RPMI8226 (cell line): ENCODE results near the gene BBX.
A peak's percentile ranks its signal among the peaks of the same experiment; 100 is the strongest.

ENCODE experiments used
- DNase-seq: peaks from one replicate; pipeline ENCODE4 v3.0.0-alpha.2; 2015

BBX gene

GRCh38 chr3:107756649-107757048, 233.9 kb downstream of the BBX start:
- no peak for DNase-seq

GRCh38 chr3:107757140-107757539, 234.4 kb downstream of the BBX start:
- no peak for DNase-seq

DNA sequence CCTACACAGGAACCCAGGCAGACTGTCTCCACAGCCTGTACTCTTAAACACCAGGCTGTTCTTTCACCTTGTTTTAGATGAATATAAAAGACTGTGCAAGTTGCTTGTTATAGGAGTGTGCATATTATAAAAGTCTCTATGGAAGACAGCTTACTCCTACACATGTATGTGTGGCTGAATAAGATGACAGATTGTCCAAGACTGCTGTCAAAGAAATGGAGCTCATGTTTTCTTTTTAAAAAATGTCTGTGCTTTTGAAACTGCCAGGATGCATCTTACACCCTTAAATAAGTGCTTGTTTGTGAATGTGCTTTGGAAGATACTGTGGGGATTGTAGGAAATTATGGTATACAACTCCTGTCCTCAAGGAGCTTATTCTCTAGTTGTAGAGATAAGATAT, 237.4 kb downstream of the BBX start:
- no peak for DNase-seq

GRCh38 chr3:107761391-107761790, 238.6 kb downstream of the BBX start:
- no peak for DNase-seq

DNA sequence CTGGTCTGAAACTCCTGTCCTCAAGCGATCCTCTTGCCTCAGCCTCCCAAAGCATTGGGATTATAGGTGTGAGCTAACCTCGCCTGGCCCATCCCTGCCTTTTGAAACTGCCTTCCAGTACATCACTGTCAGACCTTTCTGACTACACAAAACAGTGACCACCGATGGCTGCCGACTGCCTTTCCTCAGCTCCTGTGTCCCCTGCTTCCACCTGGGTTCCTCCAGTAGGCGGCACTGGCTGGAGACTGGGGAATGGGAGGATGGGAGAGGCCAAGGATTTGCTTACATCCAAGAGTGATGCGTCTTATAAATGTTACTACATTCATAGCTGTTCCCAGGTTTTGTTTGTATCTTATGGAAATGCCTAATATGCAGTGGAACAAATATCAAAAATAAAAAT, 242.8 kb downstream of the BBX start:
- no peak for DNase-seq

- DNase-seq: no peak
Observed at GRCh38 chr3:107767897-107768605, 245.3 kb downstream of the BBX start.

DNA sequence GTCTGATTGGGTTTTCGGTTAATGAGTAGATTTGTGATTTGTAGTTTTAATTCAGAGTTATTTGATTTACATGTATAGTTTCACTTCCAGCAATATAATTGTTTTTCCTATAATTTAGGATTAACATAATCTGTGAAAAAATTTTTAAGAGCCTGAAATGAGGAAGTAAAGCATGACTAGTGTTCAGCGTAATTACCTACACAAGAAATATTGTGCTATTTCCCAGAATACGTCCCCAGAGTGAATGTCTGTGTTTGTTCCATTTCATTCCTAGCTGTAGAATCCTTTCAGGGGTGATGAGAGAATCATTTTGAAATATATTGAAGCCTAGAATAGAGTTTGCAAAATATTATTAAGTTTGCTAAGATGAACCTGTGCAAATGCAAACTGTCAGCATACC, 247.1 kb downstream of the BBX start:
- no peak for DNase-seq

DNA sequence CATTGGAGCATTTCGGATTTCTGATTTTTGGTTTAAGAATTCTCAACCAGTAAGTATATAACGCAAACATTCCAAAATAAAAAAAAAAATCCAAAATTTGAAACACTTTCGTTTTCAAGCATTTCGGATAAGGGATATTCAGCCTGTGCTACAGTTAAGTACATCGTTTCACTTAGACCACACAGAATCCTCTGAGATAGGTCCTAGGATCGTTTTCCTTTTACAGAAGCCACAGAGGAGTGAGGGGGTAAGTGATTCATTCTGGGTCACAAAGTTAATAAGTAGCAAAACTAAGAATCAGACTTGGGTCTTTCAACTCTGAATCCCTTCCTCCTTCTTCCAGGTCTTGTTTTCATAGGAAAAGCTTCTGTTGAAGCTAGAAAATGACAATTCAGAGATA, 249.3 kb downstream of the BBX start:
- DNase-seq: no peak

DNA sequence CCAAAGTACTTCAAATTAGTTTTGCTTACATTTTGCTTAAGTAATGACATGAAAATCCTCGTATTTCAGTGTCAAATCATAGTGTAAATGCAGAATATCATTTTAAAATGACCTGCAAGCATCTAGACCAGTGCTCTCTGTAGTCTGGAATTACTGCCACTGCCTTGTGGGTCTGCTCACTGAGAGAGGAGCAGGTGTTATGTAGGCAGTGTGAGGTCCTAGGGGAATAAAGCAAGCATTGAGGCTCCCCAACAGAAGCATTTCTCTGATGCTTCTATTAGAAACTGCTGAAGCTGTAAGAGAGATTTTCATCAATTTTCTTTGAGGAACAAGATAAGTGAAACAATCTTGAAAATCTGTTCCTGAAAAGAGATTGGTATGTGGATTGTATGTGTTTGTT, 253.2 kb downstream of the BBX start:
- no peak for DNase-seq

- DNase-seq: no peak
Observed at GRCh38 chr3:107781253-107781652, 258.5 kb downstream of the BBX start.

DNA sequence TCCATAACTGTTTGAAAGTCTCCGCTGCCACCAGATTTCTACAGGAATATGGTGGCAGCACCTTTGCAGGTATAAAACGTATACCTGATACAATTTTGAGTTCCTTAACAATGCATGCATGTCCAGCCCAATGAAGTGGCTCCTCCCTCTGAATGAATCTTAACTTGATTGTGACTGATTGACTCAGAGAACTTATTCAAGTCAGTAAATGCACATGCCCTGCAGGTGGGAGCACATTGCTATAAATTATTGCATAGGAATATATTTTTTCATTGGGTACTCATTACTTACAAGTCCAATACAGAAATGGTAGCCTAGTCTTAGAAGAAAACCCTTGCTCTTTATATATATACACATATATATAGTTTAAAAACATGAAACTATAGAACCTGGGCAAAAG, 259.3 kb downstream of the BBX start:
- no peak for DNase-seq

GRCh38 chr3:107790612-107791011, 267.9 kb downstream of the BBX start:
- no peak for DNase-seq

DNA sequence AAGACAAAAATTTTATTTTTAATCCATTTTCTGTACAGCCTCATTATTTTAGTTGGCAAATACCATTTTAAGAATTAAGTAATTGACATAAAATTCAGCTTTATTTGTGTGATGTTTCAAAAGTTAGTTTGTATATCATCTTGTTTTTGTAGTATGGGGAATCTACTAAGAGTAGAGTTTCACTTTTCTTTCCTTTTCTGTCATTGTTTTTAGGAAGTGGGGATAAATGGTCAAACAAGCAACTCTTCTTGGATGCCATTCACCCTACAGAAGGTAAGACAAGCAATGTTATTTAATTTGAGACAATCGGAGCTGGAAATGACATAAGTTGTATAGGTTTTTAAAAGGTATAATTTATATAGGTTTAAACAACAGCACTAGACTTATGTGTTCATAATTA, 268.3 kb downstream of the BBX start:
- DNase-seq: no peak

- no peak for DNase-seq
Observed at GRCh38 chr3:107791450-107791849, 268.7 kb downstream of the BBX start.

GRCh38 chr3:107794664-107795443, 272.1 kb downstream of the BBX start:
- no peak for DNase-seq

GRCh38 chr3:107795514-107796094, 272.8 kb downstream of the BBX start:
- DNase-seq: no peak

DNA sequence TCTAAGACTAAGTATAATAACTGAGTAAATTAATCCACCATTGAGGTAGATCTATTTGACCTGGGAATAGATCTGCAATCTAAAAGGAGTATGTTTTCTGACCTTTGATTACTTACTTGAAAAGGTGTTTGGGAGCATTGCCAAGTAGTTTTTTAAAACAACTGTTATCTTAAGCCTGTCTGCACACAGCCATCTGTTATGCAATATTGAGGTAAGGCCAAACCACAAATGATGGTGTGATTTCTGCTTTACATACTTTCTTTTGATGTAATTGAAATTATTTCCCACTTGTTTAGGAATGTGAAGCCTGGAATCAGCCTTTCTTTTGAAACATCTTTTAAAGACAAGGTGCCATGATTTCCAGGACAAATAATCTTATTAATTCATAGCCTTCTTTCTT, 274.0 kb downstream of the BBX start:
- peak; percentile 24 for DNase-seq

- no peak for DNase-seq
Observed at GRCh38 chr3:107797586-107797985, 274.8 kb downstream of the BBX start.

GRCh38 chr3:107798381-107798780, 275.6 kb downstream of the BBX start:
- DNase-seq: no peak

DNA sequence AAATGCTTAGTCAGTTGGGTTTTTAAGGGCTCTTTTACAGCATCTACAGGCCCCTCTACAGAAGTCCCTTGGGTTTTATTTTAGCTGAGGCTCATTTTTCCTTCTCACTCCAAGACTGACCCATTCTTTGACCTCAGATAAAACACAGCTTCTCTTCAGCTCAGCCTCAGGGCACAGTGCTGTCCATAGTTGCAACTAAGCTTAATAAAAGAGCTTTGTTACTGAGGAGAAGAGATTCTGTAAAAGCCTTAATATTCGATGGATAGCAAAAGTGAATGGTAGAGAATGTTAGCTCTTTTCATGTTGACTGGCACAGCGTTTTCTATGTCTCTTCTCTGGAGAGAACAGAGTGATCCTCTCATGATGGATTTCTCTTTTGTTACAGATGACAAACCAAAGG, 277.9 kb downstream of the BBX start:
- no peak for DNase-seq

DNA sequence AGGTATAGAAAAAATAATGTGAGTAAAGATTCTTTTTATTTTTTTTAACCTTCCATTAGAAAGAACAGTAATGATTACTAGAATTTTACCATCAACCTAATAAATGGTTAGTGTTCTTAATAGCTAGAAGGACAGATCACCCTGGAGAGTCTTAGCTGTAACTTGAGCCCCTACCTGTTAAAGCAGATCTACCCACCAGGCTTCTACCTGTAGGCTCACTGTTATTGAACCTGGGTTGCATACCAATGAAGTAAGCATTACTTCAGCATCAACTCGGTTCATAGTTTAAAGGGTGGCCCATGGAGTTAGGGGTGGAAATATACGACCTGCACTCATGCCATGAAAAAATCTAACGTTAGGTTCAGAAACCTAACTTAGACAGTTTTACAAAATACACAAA, 280.4 kb downstream of the BBX start:
- no peak for DNase-seq

DNA sequence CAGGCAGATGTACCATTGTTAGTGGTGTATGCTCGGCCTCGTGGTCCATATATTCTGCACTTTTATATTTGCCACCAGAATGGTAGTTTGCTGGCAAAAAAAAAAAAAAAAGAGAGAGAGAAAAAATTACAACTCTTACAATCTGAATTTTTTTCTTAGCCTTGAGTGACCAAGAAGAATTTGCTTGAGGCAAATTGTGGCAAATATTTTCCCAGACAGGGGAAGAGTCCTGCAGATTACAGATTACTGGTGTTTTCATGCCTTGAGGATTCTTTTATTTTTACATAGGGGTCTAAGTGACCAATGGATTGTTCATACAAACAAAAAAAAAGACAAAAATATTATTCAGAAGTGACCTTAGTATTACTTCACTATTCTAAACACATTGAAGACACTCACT, 283.3 kb downstream of the BBX start:
- no peak for DNase-seq

DNA sequence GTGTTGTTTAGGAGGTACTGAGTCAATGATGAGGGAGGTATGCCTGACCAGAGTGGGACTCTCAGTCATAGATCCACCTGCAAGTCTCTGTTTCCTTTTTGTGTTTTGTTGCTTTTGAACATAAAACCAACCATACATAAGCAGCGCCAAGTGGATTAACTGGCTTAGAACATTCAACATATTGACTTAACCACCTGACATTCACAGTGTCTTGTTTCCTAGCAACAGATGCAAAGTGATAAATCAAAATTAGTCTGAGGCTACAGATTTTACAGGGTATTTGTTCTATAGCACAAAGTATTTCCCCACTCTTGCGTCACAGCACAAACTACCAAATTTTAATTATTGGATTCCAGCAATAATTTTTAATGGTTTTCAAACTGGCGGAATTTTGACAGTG, 283.8 kb downstream of the BBX start:
- no peak for DNase-seq
